K562 (cell line): ENCODE results near the gene SMIM10L1. TPM values are rescaled to one million over a fixed set of nuclear protein-coding genes. Genes with fewer than 3 reads are reported as not detected.

ENCODE experiments used
- ATAC-seq: fragments of 200-7000 bp; cut with Tn5 transposase; 3 replicates; pipeline ENCODE4 v1.9.1; 2020; ENCODE audit warnings: moderate library complexity
- BruUV-seq: library from RNA; stranded (reverse); fragments of 400-500 nt; replicated peaks from 2 replicates; lab custom pipeline; 2021; lab: Mats Ljungman, UMichigan
- CTCF ChIA-PET: fragments of 300-600 bp; formaldehyde crosslinking; extraction: SDS; loops from one replicate; lab custom pipeline; 2021; ENCODE audit warnings: low intra/inter-chr PET ratio; lab: Yijun Ruan, JAX
- POLR2A ChIA-PET: fragments of 300-600, 350-650 bp; sonication (Branson Sonifier 250); formaldehyde crosslinking; extraction: SDS; loops from one replicate; lab custom pipeline; 2021; ENCODE audit warnings: antibody characterized with exemption, inconsistent platforms; lab: Yijun Ruan, JAX
- DNase-seq, 4 experiments: peaks; one replicate each; pipeline versions ENCODE4 v3.0.0 to v3.0.0-alpha.2; 2011 to 2018; ENCODE audit warnings: low spot score in 3 of 4, mixed read lengths in 3 of 4; ENCODE audit errors: extremely low read depth in 1 of 4
- FAIRE-seq: peaks from 2 replicates; lab custom pipeline; 2011; peaks lifted over from hg19 to GRCh38; lab: Jason Lieb, UNC
- H2AFZ ChIP-seq: 2 replicates; pipeline ENCODE4 v1.6.0; 2011; ENCODE audit warnings: low read depth, low read length, control low read depth, inconsistent platforms
- H3K27ac ChIP-seq: fragments of 200-600 bp; 3 replicates; pipeline ENCODE4 v1.8.0; 2011; ENCODE audit warnings: low read depth, mild to moderate bottlenecking, control low read depth, inconsistent platforms, low read length, moderate library complexity, mixed read lengths; ENCODE audit errors: extremely low read depth
- H3K27me3 ChIP-seq, 2 experiments: fragments of 300-600 bp in 1 of 2; 2 replicates in 1 of 2; 3 replicates in 1 of 2; pipeline versions ENCODE4 v1.6.0 to v1.8.0; 2011; ENCODE audit warnings: inconsistent platforms in 2 of 2, low read length in 2 of 2, mild to moderate bottlenecking in 1 of 2, mixed read lengths in 1 of 2, moderate library complexity in 1 of 2; ENCODE audit not compliant: control insufficient read depth in 2 of 2, insufficient read depth in 2 of 2
- H3K36me3 ChIP-seq: fragments of 300-600 bp; 3 replicates; pipeline ENCODE4 v1.8.0; 2011; ENCODE audit warnings: mild to moderate bottlenecking, low read length, inconsistent platforms; ENCODE audit not compliant: control insufficient read depth, insufficient read depth
- H3K4me1 ChIP-seq, 2 experiments: fragments of 200-600 bp in 1 of 2; replicated peaks in 1 of 2; 2 replicates in 1 of 2; 3 replicates in 1 of 2; pipeline versions ENCODE4 v1.5.1 to v1.8.0; 2011; ENCODE audit warnings: inconsistent platforms in 2 of 2, low read length in 2 of 2, mild to moderate bottlenecking in 1 of 2, mixed read lengths in 1 of 2, moderate library complexity in 1 of 2; ENCODE audit not compliant: control insufficient read depth in 2 of 2, insufficient read depth in 2 of 2
- H3K4me2 ChIP-seq: 2 replicates; pipeline ENCODE4 v1.6.1; 2011; ENCODE audit warnings: low read length, control low read depth, inconsistent platforms, mixed read lengths; ENCODE audit not compliant: insufficient read depth
- H3K4me3 ChIP-seq: fragments of 200-600 bp; sonication (generic), shearing (Covaris generic); 2 replicates; pipeline ENCODE4 v1.5.1; 2016; ENCODE audit warnings: control low read depth, inconsistent platforms
- H3K79me2 ChIP-seq: fragments of 200-600 bp; 3 replicates; pipeline ENCODE4 v1.8.0; 2011; ENCODE audit warnings: low read length, inconsistent platforms; ENCODE audit not compliant: control insufficient read depth, insufficient read depth
- H3K9ac ChIP-seq, 2 experiments: 2 replicates each; pipeline versions ENCODE4 v1.6.0 to v1.6.1; 2011; ENCODE audit warnings: low read depth in 2 of 2, low read length in 2 of 2, control low read depth in 1 of 2, inconsistent platforms in 1 of 2, mild to moderate bottlenecking in 1 of 2, mixed read lengths in 1 of 2; ENCODE audit not compliant: insufficient read depth in 1 of 2
- H3K9me1 ChIP-seq: one replicate; pipeline ENCODE4 v1.6.0; 2011; ENCODE audit warnings: inconsistent platforms, mild to moderate bottlenecking, low read length, moderate library complexity; ENCODE audit not compliant: control insufficient read depth, insufficient read depth
- H3K9me3 ChIP-seq: replicated peaks from 2 replicates; pipeline ENCODE4 v1.5.1; 2011; ENCODE audit warnings: low read depth, low read length, inconsistent platforms; ENCODE audit not compliant: control insufficient read depth, insufficient read depth
- H4K20me1 ChIP-seq: replicated peaks from 2 replicates; pipeline ENCODE4 v1.6.1; 2011; ENCODE audit warnings: low read length, inconsistent platforms, mixed read lengths; ENCODE audit not compliant: control insufficient read depth, insufficient read depth
- SETDB1 ChIP-seq: IDR thresholded peaks from one replicate; pipeline ENCODE4 v1.6.1; 2012; ENCODE audit warnings: low read length, control low read depth, inconsistent platforms
- SLC30A9 ChIP-seq: fragments of 250-450 bp; sonication (Bioruptor Pico); IDR thresholded peaks from 2 replicates; pipeline ENCODE4 v1.8.0; 2022; ENCODE audit warnings: mild to moderate bottlenecking, moderate library complexity
- ZFX ChIP-seq: sonication (generic); formaldehyde crosslinking; IDR thresholded peaks from 2 replicates; pipeline ENCODE4 v1.8.0; 2022; ENCODE audit warnings: mild to moderate bottlenecking, missing genetic modification reagents, moderate library complexity
- ZNF197 ChIP-seq: fragments of 200-800 bp; sonication (Bioruptor generic); IDR thresholded peaks from 2 replicates; pipeline ENCODE4 v1.6.1; 2016; ENCODE audit warnings: low read depth, missing genetic modification characterization, missing compliant biosample characterization
- WGBS: fragments of 100-300 bp; shearing (Covaris generic); methylation state at CpG from one replicate; pipeline ENCODE4 v1.1.6; 2016; ENCODE audit warnings: low coverage, mixed read lengths; ENCODE audit not compliant: insufficient coverage; ENCODE audit errors: missing lambda C conversion rate; 5-methylcytosine and 5-hydroxymethylcytosine counted together
- in situ Hi-C: fragments of 300-500 bp; cut with MboI; formaldehyde crosslinking; loops from 4 replicates; pipeline ENCODE4 v1.15.0; 2018; ENCODE audit warnings: inconsistent platforms, mixed read lengths
- intact Hi-C: fragments of 100-400 bp; cut with micrococcal nuclease; formaldehyde crosslinking; loops from 2 replicates; pipeline ENCODE4 v1.14.2; 2022
- polyA plus RNA-seq, 8 experiments: library from polyadenylated mRNA; depleted of rRNA in 4 of 8; stranded (reverse) in 5 of 8; unstranded in 3 of 8; fragments of >200 nt; fragmentation: Nextera tagmentation in 2 of 8; fragmentation: Illumina TruSeq in 1 of 8; extraction: Ambion mirVana in 2 of 8; extraction: Trizol in 1 of 8; gene quantifications; 2 replicates each; pipeline versions ENCODE4 v1.2.1 to v1.2.3, GENCODE V29; 2011 to 2014; ENCODE audit warnings: inconsistent platforms in 1 of 8, missing spikeins in 1 of 8
- total RNA-seq, 7 experiments: library from RNA; depleted of rRNA in 6 of 7; stranded (reverse); fragments of >200 nt in 6 of 7; fragmentation: Illumina TruSeq in 2 of 7; extraction: Trizol in 2 of 7; gene quantifications; 2 replicates each; pipeline versions ENCODE4 v1.2.1 to v1.2.3, GENCODE V29; 2011 to 2021; ENCODE audit warnings: low replicate concordance in 1 of 7
- TF ChIP-seq, protein P1 (sequence below): fragments of 250-450 bp; sonication (Bioruptor Pico); IDR thresholded peaks from 2 replicates; pipeline ENCODE4 v1.5.0; 2020; ENCODE audit warnings: mild to moderate bottlenecking

Gene SMIM10L1
- total and polyA plus RNA-seq, 9 of the 15 experiments (the other 6 are each of a cell fraction or from before 2014, with no cell fraction given), result 3.0 to 12.1 (median 9.0) TPM

DNA sequence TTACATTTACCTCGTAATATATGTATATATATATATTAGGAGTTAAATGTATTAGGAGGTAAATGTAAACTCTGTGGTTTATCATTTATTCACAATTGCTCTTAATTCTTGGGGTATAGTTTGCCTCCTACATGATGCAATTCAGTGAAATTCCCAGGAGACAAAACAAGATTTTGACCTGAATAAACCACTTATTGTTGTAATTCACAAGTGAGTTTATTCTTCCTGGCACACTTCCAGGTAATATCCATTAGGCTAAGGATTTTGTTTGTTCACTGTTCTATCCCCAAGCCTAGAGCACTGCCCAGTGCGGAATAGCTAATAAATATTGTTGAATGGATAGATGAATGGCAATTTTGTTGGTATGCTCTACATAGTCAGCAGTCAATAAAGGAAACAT is 3.0 kb downstream of the SMIM10L1 start (continued):
- TF ChIP-seq, protein P1, sequence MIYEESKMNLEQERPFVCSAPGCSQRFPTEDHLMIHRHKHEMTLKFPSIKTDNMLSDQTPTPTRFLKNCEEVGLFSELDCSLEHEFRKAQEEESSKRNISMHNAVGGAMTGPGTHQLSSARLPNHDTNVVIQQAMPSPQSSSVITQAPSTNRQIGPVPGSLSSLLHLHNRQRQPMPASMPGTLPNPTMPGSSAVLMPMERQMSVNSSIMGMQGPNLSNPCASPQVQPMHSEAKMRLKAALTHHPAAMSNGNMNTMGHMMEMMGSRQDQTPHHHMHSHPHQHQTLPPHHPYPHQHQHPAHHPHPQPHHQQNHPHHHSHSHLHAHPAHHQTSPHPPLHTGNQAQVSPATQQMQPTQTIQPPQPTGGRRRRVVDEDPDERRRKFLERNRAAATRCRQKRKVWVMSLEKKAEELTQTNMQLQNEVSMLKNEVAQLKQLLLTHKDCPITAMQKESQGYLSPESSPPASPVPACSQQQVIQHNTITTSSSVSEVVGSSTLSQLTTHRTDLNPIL (CRISPR knock-in tag), result no peak
- TF ChIP-seq ZNF197 (no peak), ZFX (CRISPR knock-in tag) (no peak), SLC30A9 (no peak)

DNA sequence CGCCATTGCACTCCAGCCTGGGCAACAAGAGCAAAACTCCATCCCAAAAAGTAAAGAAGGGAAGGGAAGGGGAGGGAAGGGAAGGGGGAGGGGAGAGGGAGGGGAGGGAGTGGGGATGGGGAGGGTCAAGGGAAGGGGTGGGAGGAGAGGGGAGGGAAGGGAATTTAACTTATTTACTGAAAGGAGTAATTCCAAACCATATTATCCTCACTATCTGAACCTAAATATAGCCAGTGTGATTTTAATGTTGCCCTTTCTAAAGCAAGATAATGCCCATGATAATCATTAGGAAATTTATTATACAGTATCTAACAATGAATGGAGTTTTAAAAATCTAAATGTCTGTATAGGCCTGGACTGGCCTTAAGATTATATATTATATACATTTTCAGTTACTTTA is 7.3 kb downstream of the SMIM10L1 start:
- Histone ChIP-seq H3K36me3 (peaks cover 7% of the 10 kb centered on the region; the same call in 1 of the 3 replicates), H4K20me1 (no peaks in the 10 kb centered on the region), H2AFZ (no peak overlapping the region), H3K9ac (no peak overlapping the region), H3K4me3 (no peak overlapping the region), H3K9me1 (no peaks in the 10 kb centered on the region), H3K9me3 (no peaks in the 10 kb centered on the region), H3K79me2 (peaks cover 16% of the 10 kb centered on the region), H3K27ac (no peak overlapping the region), H3K27me3 (no peaks in the 10 kb centered on the region), H3K4me1 (peaks cover 0 to 3% of the 10 kb centered on the region in 2 experiments; a peak in 1 of 5 replicates), H3K4me2 (no peak overlapping the region)
- DNase-seq (no peak), FAIRE-seq (no peak), ATAC-seq (no peak)
- BruUV-seq, result no TSS peak
- POLR2A ChIA-PET, result no interaction called here
- in situ Hi-C loops, result no loop called here
- TF ChIP-seq SETDB1, result no peak
- intact Hi-C loops, result no loop called here
- CTCF ChIA-PET, result no interaction called here
- WGBS, result no CpG with 5 or more reads among the region's 1 CpG
